ENCODE measurements around the gene CCDC68.
A peak's percentile ranks its signal among the peaks of the same experiment; 100 is the strongest.

Gene CCDC68

DNA sequence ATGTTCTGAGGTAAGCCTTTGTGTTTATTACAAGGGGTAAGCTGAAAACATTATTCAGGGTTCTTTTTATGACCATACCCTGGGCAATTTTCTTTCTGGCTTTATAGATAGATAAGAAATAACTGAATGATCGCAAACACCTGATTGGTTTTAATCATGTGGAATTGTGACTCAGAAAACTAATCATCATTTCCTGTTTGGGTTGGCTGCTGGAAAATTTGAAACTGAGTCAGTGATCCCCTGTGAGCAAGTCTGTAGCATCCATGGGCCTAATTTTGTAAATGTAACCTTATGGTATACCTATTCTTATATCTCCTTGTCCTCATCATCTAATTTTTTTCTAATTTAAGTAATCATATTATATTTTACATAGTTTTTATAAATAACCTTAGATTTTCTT is 34.3 kb downstream of the CCDC68 start:
- TF ChIP-seq, protein P1, sequence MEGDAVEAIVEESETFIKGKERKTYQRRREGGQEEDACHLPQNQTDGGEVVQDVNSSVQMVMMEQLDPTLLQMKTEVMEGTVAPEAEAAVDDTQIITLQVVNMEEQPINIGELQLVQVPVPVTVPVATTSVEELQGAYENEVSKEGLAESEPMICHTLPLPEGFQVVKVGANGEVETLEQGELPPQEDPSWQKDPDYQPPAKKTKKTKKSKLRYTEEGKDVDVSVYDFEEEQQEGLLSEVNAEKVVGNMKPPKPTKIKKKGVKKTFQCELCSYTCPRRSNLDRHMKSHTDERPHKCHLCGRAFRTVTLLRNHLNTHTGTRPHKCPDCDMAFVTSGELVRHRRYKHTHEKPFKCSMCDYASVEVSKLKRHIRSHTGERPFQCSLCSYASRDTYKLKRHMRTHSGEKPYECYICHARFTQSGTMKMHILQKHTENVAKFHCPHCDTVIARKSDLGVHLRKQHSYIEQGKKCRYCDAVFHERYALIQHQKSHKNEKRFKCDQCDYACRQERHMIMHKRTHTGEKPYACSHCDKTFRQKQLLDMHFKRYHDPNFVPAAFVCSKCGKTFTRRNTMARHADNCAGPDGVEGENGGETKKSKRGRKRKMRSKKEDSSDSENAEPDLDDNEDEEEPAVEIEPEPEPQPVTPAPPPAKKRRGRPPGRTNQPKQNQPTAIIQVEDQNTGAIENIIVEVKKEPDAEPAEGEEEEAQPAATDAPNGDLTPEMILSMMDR (IDR thresholded peaks at IDR 0.05; ENCODE audit: borderline replicate concordance, insufficient read depth, low read depth, low read length), result no peak
- no peak overlapping the region for H3K4me3 ChIP-seq (ENCODE audit: low read depth, low read length)

- H3K4me3 ChIP-seq (ENCODE audit: low read depth, low read length), result no peak overlapping the region
Measured at GRCh38 chr18:54923339-54923956, 35.8 kb downstream of the CCDC68 start.

DNA sequence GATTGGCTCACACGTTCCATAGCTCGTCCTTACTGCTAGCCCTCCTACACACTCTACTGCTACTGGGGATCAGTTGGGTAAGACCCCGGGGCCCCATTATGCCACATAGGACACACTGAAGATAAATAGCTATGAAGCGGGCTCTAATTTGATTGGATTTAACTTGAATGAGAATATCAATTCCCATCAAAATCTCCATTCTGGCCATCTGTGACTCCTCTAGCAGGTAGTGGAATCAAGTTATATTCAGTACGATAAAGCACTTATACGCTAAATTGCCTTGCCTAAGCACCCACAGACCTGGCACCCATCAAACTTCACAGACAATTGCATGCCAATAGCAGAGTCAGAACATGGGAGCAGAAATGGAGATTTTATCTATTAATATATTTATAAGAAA is 39.8 kb downstream of the CCDC68 start:
- TF ChIP-seq, protein P1 (IDR thresholded peaks at IDR 0.05; ENCODE audit: borderline replicate concordance, insufficient read depth, low read depth, low read length), result no peak
- H3K4me3 ChIP-seq (ENCODE audit: low read depth, low read length), result no peak overlapping the region

More at GRCh38 chr18:54923339-54923956, 35.8 kb downstream of the CCDC68 start:
- TF ChIP-seq, protein P1 (IDR thresholded peaks at IDR 0.05; ENCODE audit: borderline replicate concordance, insufficient read depth, low read depth, low read length), result no peak

- TF ChIP-seq, protein P1 (IDR thresholded peaks at IDR 0.05; ENCODE audit: borderline replicate concordance, insufficient read depth, low read depth, low read length), result no peak
- no peak overlapping the region for H3K4me3 ChIP-seq (ENCODE audit: low read depth, low read length)
Measured at GRCh38 chr18:54918060-54918459, 41.2 kb downstream of the CCDC68 start.

- TF ChIP-seq, protein P1 (IDR thresholded peaks at IDR 0.05; ENCODE audit: borderline replicate concordance, insufficient read depth, low read depth, low read length), result peak; percentile 30; the same call in 1 of the 2 replicates
- H3K4me3 ChIP-seq (ENCODE audit: low read depth, low read length), result no peak overlapping the region
Measured at GRCh38 chr18:54916507-54916906, 42.8 kb downstream of the CCDC68 start.

DNA sequence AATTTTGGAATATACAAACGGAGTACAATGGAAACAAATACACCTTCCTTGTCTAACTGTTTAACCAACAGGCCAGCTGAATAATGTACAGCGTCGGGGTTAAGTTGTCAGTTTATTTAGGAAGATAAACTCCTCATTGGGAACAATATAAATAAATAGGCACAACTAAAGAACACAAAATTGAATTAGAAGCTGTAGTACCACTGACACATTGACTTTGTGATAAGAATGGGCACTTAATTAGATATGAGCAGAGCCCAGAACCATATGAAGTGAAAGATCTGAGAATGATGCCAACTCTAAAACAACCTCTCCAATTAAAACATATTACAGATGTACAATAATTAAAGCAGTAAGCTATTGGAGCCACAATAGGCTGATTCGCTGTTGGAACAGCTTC is 44.4 kb downstream of the CCDC68 start:
- no peak overlapping the region for H3K4me3 ChIP-seq (ENCODE audit: low read depth, low read length)
- TF ChIP-seq, protein P1 (IDR thresholded peaks at IDR 0.05; ENCODE audit: borderline replicate concordance, insufficient read depth, low read depth, low read length), result no peak

- TF ChIP-seq, protein P1 (IDR thresholded peaks at IDR 0.05; ENCODE audit: borderline replicate concordance, insufficient read depth, low read depth, low read length), result no peak
Measured at GRCh38 chr18:54911551-54911950, 47.7 kb downstream of the CCDC68 start.

More at GRCh38 chr18:54911551-54911950, 47.7 kb downstream of the CCDC68 start:
- H3K4me3 ChIP-seq (ENCODE audit: low read depth, low read length), result no peak overlapping the region

Measured in GM12875 (cell line).